Activated naive CD4-positive, alpha-beta T cell treated with Interleukin-2 at 50 U/mL for 16 hours (primary cell): ENCODE results near the gene PRKACB.
"Not testable (repeated sequence)": the region's sequence is repeated elsewhere in the genome, so short reads cannot be mapped to it uniquely, and the experiment has no call there.

Source experiments
- DNase-seq: peaks from one replicate; pipeline ENCODE4 v3.0.0-alpha.2; 2020

Gene PRKACB

DNA sequence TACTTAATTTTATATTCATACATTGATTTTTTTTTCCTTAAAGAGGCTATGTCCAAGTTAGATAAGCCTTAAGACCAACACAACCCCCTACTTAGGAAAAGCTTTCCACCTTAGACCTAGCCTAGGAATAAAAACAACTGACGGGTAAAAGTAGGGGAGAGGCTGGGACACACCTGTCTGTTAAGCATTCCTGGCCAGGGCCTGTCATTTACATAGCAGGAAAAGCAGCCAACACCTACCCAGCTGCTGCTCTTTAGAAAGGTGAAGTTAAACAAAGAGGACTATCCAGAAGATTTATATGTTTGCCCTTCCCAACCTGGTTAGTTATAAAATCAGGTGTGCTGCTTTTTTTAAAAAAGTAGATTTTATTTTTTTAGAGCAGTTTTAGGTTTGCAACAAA is 128.3 kb downstream of the PRKACB start:
- DNase-seq = no peak

DNA sequence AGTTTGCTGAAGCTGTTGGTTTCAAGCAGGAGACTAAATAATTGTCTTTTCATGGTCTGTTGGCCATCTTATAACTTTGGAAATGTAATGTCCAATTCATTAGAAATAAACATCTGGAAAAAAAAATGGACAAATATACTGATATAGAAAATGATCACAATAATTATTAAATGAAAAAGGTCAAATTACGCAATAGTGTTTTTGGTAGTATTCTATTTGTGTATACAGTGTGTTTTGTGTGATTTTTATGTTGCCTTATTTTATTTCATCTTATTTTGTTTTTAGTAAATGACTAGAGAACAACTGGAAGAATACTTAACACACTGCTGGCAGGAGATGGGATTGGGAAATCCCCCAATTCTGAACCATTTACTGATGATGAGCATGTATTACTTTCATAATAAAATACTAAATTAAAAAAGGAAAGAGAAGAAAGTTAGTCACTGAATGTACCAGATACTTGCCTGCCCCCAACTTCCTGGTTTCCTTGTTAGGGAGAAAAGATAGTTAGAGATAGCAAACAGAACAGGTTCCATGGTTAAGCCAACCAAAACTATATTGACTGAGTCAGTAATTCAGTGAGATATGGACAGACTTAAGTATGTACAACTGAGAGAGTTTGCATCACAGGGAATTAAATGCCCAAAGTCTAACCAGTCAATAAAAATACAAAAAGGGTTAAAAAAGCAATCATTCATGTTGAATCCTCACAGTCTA is 133.4 kb downstream of the PRKACB start:
- no peak for DNase-seq

DNA sequence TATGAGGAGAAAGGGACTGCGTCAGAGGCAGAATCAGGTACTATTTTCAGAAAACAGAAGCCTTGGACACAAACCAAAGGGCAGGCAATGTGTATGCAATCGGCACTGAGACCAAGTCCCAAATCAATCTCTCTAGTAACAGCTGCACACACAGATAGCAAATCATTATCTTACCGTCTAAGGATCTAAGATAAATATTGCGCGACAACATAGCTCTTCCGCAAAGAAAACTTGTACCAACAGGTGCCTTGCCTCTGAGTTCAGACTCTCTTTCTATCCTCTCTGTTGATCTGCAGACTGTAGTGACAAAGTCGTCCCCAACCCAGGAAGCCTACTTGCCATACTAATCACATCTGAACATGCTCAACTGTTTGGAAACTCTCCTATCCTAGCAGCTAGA is 134.8 kb downstream of the PRKACB start:
- no peak for DNase-seq

DNA sequence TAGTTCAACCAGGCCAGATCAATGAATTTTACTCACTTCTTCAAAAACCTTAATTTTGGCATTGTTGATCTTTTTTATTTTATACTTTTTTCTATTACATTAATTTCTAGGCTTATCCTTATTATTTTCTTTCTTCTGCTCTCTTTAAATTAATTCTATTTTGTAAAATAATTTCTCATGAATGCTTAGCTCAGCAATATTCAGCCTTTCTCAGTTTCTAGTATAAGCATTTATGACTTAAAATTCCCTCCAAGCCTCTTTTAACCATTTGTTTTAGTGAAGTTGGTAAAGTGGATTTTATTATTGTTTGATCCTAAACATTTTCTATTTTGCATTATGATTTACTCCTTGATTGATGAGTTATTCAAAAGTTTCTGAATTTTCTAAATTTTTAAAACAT is 136.8 kb downstream of the PRKACB start:
- DNase-seq = no peak

DNA sequence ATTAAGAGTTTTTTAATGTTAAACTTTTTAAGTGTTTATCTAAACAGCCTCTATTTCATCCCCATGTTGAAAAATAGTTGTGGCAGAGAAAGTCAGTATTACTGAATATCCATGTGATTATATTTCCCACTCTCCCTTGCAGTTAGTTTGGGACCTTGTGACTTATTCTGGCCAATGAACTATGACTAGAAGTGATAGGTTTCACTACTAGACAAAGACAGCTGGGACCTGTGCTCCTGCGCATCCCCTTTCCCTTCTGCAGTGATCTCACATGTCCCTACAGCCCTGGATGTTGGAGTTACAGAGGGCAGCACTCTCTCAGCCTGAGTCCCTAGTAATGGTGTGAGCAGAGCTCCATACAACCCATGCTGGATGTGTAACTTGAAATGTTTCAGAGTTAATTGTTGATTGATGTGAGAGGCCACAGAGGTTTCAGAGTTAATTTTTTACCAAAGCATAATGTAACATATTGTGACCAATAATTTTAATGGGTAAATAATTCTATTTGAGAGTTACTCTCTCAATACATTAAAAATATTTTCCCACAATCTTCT is 138.8 kb downstream of the PRKACB start:
- no peak for DNase-seq

DNA sequence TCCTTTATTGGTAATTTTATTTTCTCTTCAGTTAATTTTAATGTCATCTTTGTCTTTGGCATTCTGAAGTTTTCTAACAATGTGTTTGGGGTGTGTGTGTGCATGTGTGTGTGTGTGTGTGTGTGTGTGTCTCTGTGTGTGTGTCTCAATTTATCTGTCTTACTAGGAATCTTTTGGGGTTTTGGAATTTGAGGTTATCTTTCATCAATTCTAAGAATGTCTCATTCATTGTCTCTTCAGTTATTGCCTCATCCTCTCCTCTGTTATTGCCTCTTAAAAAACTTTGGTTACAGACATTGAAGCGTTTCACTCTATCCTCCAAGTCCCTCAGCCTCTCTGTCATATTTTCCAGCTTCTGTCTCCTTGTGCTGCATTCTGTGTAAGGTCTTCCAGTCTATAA is 139.3 kb downstream of the PRKACB start:
- no peak for DNase-seq

DNA sequence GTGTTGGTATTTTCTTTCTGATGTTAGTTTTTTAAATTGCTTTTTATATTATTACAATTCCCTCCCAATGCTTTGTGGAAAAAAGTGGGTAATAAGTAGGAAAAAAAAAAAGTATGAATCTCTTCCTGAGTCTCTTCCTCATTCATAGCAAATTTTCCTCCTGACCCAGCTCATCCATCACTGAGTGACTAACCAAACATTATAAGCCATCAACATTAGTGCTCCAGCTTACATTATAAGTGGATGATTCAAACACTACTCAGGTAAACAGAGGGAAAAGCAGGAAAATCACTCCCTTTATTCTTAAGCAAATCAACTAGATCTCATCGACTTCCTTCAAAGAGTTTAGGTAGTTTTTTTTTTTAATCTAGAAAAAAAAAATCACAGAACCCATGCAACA is 142.0 kb downstream of the PRKACB start:
- no peak for DNase-seq

DNA sequence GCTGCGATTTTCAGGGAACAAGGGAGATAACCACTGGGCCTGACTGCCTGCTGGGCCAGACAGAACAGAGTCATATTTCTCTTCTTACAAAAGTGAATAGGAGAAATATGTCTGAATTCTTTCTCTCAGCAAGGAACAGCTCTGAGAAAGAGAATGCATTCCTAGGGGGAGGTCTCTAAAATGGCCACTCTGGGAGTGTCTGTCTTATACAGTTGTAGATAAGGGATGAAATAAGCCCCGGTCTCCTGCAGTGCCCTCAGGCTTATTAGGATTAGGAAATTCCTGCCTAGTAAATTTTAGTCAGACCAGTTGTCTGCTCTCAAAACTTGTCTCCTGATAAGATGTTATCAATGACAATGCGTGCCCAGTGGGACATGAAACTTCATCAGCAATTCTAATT is 143.3 kb downstream of the PRKACB start:
- not testable (repeated sequence) for DNase-seq
